HS-5 (cell line): ENCODE results near the gene SNRPB.

ENCODE experiments used
- DNase-seq: peaks from one replicate; pipeline ENCODE4 v3.0.0-alpha.2; 2012; ENCODE audit warnings: low read depth

Gene SNRPB

GRCh38 chr20:2429051-2429450 lies 41.5 kb downstream of the SNRPB start:
- DNase-seq, result no peak

DNA sequence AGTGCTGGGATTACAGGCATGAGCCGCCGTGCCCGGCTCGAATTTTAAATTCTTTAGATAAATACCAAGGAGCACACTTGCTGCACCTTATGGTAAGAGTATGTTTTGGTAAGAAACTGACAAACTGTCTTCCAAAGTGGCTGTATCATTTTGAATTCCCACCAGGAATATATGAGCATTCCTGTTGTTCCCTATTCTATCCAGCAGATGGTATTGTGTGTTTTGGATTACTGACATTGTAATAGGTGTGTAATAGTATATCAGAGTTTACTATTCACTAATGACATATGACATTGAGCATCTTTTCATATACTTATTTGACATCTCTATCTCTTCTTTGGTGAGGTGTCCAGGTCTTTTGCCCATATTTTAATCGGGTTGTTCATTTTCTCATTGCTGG lies 49.3 kb downstream of the SNRPB start:
- DNase-seq, result no peak

- DNase-seq, result no peak
Measured at GRCh38 chr20:2420510-2420909, 50.1 kb downstream of the SNRPB start.

DNA sequence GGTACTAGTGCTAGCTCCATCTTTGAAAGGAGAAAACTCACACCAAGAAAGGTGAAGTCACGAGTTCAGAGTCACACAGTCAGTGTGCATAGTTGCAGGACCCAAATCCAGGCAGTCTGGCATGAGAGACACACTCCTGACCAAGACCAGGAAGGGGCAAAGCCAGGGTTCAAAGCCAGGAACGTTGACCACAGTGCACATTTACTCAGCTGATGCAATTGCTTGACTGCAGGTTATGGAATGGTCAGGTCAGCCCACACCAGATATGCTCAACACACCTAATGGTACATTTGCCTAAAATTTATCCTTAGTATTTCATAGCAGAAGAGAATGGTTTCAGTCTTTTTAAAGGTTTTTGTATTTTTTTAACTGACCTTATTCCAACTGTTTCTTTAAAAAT lies 52.2 kb downstream of the SNRPB start:
- no peak for DNase-seq

- DNase-seq, result no peak
Measured at GRCh38 chr20:2417213-2417541, 53.4 kb downstream of the SNRPB start.

DNA sequence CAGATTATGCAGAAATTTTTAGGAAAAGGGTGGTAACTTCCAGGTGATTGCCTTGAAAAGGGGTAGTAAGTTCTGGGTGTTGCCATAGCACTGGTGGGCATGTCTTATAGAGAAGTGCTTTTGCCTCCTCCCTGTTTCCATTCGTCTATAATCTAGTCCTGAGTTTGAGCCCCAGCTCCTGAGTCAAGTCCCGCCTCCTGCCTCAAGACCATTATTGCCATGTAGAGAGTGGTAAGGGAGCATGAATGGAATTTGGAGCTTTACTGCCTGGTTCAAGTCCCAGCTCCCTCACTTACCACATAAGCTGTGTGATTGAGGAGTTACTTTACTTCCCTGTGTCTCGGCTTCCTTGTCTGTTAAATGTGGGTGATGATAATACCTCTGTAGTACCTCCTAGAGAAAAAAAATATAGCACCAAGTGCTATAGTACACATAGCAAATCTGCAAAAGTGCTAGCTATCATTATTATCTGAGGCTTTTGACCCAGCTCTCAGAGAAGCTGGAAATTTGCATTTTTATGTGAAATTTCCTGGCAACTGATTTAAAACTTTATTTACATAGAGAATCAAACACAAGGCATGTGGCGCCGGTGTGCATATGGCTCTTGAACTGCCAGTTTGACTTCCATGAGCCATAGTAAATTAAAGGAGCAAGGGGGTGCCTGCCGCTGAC lies 53.9 kb downstream of the SNRPB start:
- no peak for DNase-seq
